ENCODE data around the gene OR10A5. TPM values are rescaled to one million over a fixed set of nuclear protein-coding genes. Genes with fewer than 3 reads are reported as not detected.
"Not testable (repeated sequence)": the region's sequence is repeated elsewhere in the genome, so short reads cannot be mapped to it uniquely, and the experiment has no call there.

OR10A5 gene
- total RNA-seq, 1 experiment from 2014 or later: not detected

GRCh38 chr11:6862961-6863360, 17.5 kb downstream of the OR10A5 start, which contains the start of gene OR10A2:
OR10A2 (plus strand) TSS chr11:6863057; CDS start chr11:6869755, 6,698 bp downstream.
- in situ Hi-C loops (cut with HindIII; ENCODE audit: low pct_unique_long_range_greater_than_20kb, low sequenced_read_pairs): no loop called here

GRCh38 chr11:6864438-6864837, 19.0 kb downstream of the OR10A5 start:
- no peak for DNase-seq (ENCODE audit: low read depth)
- in situ Hi-C loops (cut with HindIII; ENCODE audit: low pct_unique_long_range_greater_than_20kb, low sequenced_read_pairs): no loop called here

More at GRCh38 chr11:6862961-6863360, 17.5 kb downstream of the OR10A5 start, which contains the start of gene OR10A2:
- no peak for DNase-seq (ENCODE audit: low read depth)

- no peak for DNase-seq (ENCODE audit: low read depth)
- in situ Hi-C loops (cut with HindIII; ENCODE audit: low pct_unique_long_range_greater_than_20kb, low sequenced_read_pairs): no loop called here
Observed at GRCh38 chr11:6871278-6871677, 25.8 kb downstream of the OR10A5 start.

GRCh38 chr11:6875761-6876160, 30.3 kb downstream of the OR10A5 start:
- in situ Hi-C loops (cut with HindIII; ENCODE audit: low pct_unique_long_range_greater_than_20kb, low sequenced_read_pairs): no loop called here

GRCh38 chr11:6876325-6876724, 30.8 kb downstream of the OR10A5 start, which contains the start of gene OR10A4:
OR10A4 (plus strand) TSS chr11:6876625; CDS start chr11:6876648, 23 bp downstream.
- in situ Hi-C loops (cut with HindIII; ENCODE audit: low pct_unique_long_range_greater_than_20kb, low sequenced_read_pairs): no loop called here
- no peak for DNase-seq (ENCODE audit: low read depth)

More at GRCh38 chr11:6875761-6876160, 30.3 kb downstream of the OR10A5 start:
- no peak for DNase-seq (ENCODE audit: low read depth)

GRCh38 chr11:6876914-6877313, 31.4 kb downstream of the OR10A5 start:
- in situ Hi-C loops (cut with HindIII; ENCODE audit: low pct_unique_long_range_greater_than_20kb, low sequenced_read_pairs): no loop called here
- DNase-seq (ENCODE audit: low read depth): no peak

GRCh38 chr11:6882751-6883150, 37.3 kb downstream of the OR10A5 start:
- DNase-seq (ENCODE audit: low read depth): no peak
- in situ Hi-C loops (cut with HindIII; ENCODE audit: low pct_unique_long_range_greater_than_20kb, low sequenced_read_pairs): no loop called here

- in situ Hi-C loops (cut with HindIII; ENCODE audit: low pct_unique_long_range_greater_than_20kb, low sequenced_read_pairs); DNase-seq (ENCODE audit: low read depth): not testable (repeated sequence)
Observed at GRCh38 chr11:6887711-6888110, 42.2 kb downstream of the OR10A5 start.

- DNase-seq (ENCODE audit: low read depth): no peak
- in situ Hi-C loops (cut with HindIII; ENCODE audit: low pct_unique_long_range_greater_than_20kb, low sequenced_read_pairs): no loop called here
Observed at GRCh38 chr11:6888830-6889229, 43.3 kb downstream of the OR10A5 start.

- in situ Hi-C loops (cut with HindIII; ENCODE audit: low pct_unique_long_range_greater_than_20kb, low sequenced_read_pairs): no loop called here
- no peak for DNase-seq (ENCODE audit: low read depth)
Observed at GRCh38 chr11:6889835-6890234, 44.4 kb downstream of the OR10A5 start.

- no peak for DNase-seq (ENCODE audit: low read depth)
- in situ Hi-C loops (cut with HindIII; ENCODE audit: low pct_unique_long_range_greater_than_20kb, low sequenced_read_pairs): no loop called here
Observed at GRCh38 chr11:6892400-6892799, 46.9 kb downstream of the OR10A5 start, which contains the start of gene OR2D2. OR2D2 (minus strand) TSS chr11:6892500; CDS start chr11:6892500, 0 bp downstream.

- no peak for DNase-seq (ENCODE audit: low read depth)
- in situ Hi-C loops (cut with HindIII; ENCODE audit: low pct_unique_long_range_greater_than_20kb, low sequenced_read_pairs): no loop called here
Observed at GRCh38 chr11:6894097-6894496, 48.6 kb downstream of the OR10A5 start.

GRCh38 chr11:6895010-6895409, 49.5 kb downstream of the OR10A5 start:
- in situ Hi-C loops (cut with HindIII; ENCODE audit: low pct_unique_long_range_greater_than_20kb, low sequenced_read_pairs): no loop called here
- DNase-seq (ENCODE audit: low read depth): no peak

Other genes with a start within 250 kb of the OR10A5 start
- 17.5 and 31.2 TPM in 2 replicates for gene RRP8, start 242.1 kb upstream of the OR10A5 start, total RNA-seq (2014; rRNA removed; shearing (Covaris generic); ENCODE audit: low replicate concordance)
- gene ILK, start 241.9 kb upstream of the OR10A5 start, total RNA-seq (2014; rRNA removed; shearing (Covaris generic); ENCODE audit: low replicate concordance): 134 and 153 TPM in 2 replicates
- gene TAF10, start 233.5 kb upstream of the OR10A5 start, total RNA-seq (2014; rRNA removed; shearing (Covaris generic); ENCODE audit: low replicate concordance): 35.0 and 69.0 TPM in 2 replicates
- 17.4 and 30.0 TPM in 2 replicates for gene TPP1, start 226.3 kb upstream of the OR10A5 start, total RNA-seq (2014; rRNA removed; shearing (Covaris generic); ENCODE audit: low replicate concordance)
- gene DCHS1, start 189.9 kb upstream of the OR10A5 start, total RNA-seq (2014; rRNA removed; shearing (Covaris generic); ENCODE audit: low replicate concordance): 0.03 TPM in 1 of 2 replicates, not detected in the other
- gene MRPL17, start 162.3 kb upstream of the OR10A5 start, total RNA-seq (2014; rRNA removed; shearing (Covaris generic); ENCODE audit: low replicate concordance): 118 and 460 TPM in 2 replicates
- not detected in 2 replicates for gene OR2AG2, start 73.7 kb upstream of the OR10A5 start, total RNA-seq (2014; rRNA removed; shearing (Covaris generic); ENCODE audit: low replicate concordance)
- not detected in 2 replicates for gene OR2AG1, start 62.7 kb upstream of the OR10A5 start, total RNA-seq (2014; rRNA removed; shearing (Covaris generic); ENCODE audit: low replicate concordance)
- not detected in 2 replicates for gene OR6A2, start 46.0 kb upstream of the OR10A5 start, total RNA-seq (2014; rRNA removed; shearing (Covaris generic); ENCODE audit: low replicate concordance)
- gene OR10A2, start 17.4 kb downstream of the OR10A5 start, total RNA-seq (2014; rRNA removed; shearing (Covaris generic); ENCODE audit: low replicate concordance): not detected in 2 replicates
- not detected in 2 replicates for gene OR10A4, start 30.9 kb downstream of the OR10A5 start, total RNA-seq (2014; rRNA removed; shearing (Covaris generic); ENCODE audit: low replicate concordance)
- gene OR2D2, start 46.8 kb downstream of the OR10A5 start, total RNA-seq (2014; rRNA removed; shearing (Covaris generic); ENCODE audit: low replicate concordance): not detected in 2 replicates
- not detected in 2 replicates for gene OR2D3, start 75.3 kb downstream of the OR10A5 start, total RNA-seq (2014; rRNA removed; shearing (Covaris generic); ENCODE audit: low replicate concordance)
- 1.5 and 6.3 TPM in 2 replicates for gene ZNF215, start 80.7 kb downstream of the OR10A5 start, total RNA-seq (2014; rRNA removed; shearing (Covaris generic); ENCODE audit: low replicate concordance)
- gene ZNF214, start 174.7 kb downstream of the OR10A5 start, total RNA-seq (2014; rRNA removed; shearing (Covaris generic); ENCODE audit: low replicate concordance): 2.0 and 27.9 TPM in 2 replicates
- not detected in 2 replicates for gene NLRP14, start 174.8 kb downstream of the OR10A5 start, total RNA-seq (2014; rRNA removed; shearing (Covaris generic); ENCODE audit: low replicate concordance)
- gene RBMXL2, start 243.3 kb downstream of the OR10A5 start, total RNA-seq (2014; rRNA removed; shearing (Covaris generic); ENCODE audit: low replicate concordance): not detected in 2 replicates